ENCODE data around the gene TLK2.
A peak's percentile ranks its signal among the peaks of the same experiment; 100 is the strongest.

The TLK2 gene

DNA sequence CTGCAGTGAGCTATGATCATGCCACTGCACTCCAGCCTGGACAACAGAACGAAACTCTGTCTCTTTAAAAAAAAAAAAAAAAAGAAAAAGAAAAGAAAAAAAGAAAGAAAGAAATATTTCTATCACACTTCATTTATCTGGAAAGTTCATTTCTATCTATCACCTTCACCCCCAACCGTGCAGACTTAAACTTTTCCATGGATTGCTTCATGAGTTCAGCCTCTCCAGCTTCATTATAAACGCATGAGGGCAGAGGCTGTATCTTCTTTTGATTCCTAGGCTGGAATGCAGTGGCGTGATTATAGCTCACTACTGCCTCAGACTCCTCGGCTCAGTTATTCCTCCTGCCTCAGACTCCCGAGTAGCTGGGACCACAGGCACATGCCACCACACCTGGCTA, 177.0 kb downstream of the TLK2 start:
- TF ChIP-seq, protein P1, sequence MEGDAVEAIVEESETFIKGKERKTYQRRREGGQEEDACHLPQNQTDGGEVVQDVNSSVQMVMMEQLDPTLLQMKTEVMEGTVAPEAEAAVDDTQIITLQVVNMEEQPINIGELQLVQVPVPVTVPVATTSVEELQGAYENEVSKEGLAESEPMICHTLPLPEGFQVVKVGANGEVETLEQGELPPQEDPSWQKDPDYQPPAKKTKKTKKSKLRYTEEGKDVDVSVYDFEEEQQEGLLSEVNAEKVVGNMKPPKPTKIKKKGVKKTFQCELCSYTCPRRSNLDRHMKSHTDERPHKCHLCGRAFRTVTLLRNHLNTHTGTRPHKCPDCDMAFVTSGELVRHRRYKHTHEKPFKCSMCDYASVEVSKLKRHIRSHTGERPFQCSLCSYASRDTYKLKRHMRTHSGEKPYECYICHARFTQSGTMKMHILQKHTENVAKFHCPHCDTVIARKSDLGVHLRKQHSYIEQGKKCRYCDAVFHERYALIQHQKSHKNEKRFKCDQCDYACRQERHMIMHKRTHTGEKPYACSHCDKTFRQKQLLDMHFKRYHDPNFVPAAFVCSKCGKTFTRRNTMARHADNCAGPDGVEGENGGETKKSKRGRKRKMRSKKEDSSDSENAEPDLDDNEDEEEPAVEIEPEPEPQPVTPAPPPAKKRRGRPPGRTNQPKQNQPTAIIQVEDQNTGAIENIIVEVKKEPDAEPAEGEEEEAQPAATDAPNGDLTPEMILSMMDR (IDR thresholded peaks at IDR 0.05) = no peak
- no peak for DNase-seq
- Histone ChIP-seq H3K27me3 (no peaks in the 10 kb centered on the region), H3K27ac (no peak overlapping the region), H3K4me1 (peaks cover 0 to 27% (median 20%) of the 10 kb centered on the region in 4 donors), H3K4me3 (no peak overlapping the region), H3K36me3 (no peaks in the 10 kb centered on the region), H3K9me3 (peaks cover 0 to 5% (median 3%) of the 10 kb centered on the region in 3 donors)
- intact Hi-C loops (cut with DNase I; ENCODE audit: low total_unique reads) = no loop called here

DNA sequence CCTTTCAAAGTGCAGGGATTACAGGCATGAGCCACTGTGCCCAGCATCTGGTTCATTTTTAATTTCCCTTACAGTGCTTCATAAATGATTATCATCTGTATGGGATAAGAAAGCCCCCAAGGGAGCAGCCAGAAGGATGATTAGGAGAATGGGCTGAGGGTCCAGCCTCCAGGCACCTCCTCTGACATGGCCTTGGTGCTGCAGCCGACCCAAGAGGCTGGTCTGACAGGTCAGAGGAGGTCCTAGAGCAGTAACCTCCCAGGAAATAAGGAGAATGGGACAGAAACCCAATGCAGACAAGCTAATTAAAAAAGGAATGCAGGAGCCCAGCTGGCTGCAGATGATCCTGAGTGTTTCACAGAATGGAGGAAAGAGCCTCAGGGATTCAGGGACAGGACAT, 177.8 kb downstream of the TLK2 start:
- TF ChIP-seq, protein P1 (IDR thresholded peaks at IDR 0.05) = no peak
- DNase-seq = no peak
- peaks cover 0 to 27% (median 20%) of the 10 kb centered on the region in 4 donors for H3K4me1 ChIP-seq
- H3K9me3 ChIP-seq = peaks cover 0 to 6% (median 6%) of the 10 kb centered on the region in 3 donors
- no peak overlapping the region for H3K4me3 ChIP-seq
- no peak overlapping the region for H3K27ac ChIP-seq
- H3K36me3 ChIP-seq = no peaks in the 10 kb centered on the region
- no peaks in the 10 kb centered on the region for H3K27me3 ChIP-seq
- intact Hi-C loops (cut with DNase I; ENCODE audit: low total_unique reads) = no loop called here

GRCh38 chr17:62657145-62657665, 178.6 kb downstream of the TLK2 start:
- TF ChIP-seq, protein P1 (IDR thresholded peaks at IDR 0.05) = no peak
- intact Hi-C loops (cut with DNase I; ENCODE audit: low total_unique reads) = no loop called here
- Histone ChIP-seq H3K4me1 (peaks cover 0 to 24% (median 17%) of the 10 kb centered on the region in 4 donors), H3K27me3 (no peaks in the 10 kb centered on the region), H3K9me3 (peaks cover 0 to 6% (median 6%) of the 10 kb centered on the region in 3 donors), H3K27ac (no peak overlapping the region), H3K4me3 (no peak overlapping the region), H3K36me3 (no peaks in the 10 kb centered on the region)
- no peak for DNase-seq

DNA sequence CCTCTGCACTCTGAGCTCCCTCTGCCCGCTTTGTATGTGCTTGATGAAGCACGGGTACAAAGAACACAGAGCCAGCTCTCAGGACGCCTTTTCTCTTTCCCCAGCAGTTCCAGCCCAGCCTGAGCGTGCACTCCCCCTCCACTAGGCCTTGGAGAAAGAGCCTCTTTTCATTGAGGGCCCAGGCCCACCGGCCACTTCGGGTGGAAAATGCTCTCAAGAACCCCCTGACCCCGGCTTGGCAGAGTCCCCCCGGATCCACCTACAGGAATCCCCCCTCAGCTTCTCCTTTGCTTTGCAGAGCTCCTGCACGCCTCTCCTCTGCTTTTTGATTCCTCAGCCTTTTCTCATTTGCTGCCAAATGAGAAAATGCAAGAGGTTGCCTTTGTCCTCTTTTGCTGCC, 179.1 kb downstream of the TLK2 start:
- TF ChIP-seq, protein P1 (IDR thresholded peaks at IDR 0.05) = no peak
- H3K4me3 ChIP-seq = no peak overlapping the region
- DNase-seq = peak in 1 of 2 donors; percentile 45
- peaks cover 0 to 21% (median 14%) of the 10 kb centered on the region in 4 donors for H3K4me1 ChIP-seq
- H3K27me3 ChIP-seq = no peaks in the 10 kb centered on the region
- H3K9me3 ChIP-seq = peaks cover 0 to 6% (median 6%) of the 10 kb centered on the region in 3 donors
- intact Hi-C loops (cut with DNase I; ENCODE audit: low total_unique reads) = no loop called here
- H3K27ac ChIP-seq = no peak overlapping the region
- H3K36me3 ChIP-seq = no peaks in the 10 kb centered on the region

DNA sequence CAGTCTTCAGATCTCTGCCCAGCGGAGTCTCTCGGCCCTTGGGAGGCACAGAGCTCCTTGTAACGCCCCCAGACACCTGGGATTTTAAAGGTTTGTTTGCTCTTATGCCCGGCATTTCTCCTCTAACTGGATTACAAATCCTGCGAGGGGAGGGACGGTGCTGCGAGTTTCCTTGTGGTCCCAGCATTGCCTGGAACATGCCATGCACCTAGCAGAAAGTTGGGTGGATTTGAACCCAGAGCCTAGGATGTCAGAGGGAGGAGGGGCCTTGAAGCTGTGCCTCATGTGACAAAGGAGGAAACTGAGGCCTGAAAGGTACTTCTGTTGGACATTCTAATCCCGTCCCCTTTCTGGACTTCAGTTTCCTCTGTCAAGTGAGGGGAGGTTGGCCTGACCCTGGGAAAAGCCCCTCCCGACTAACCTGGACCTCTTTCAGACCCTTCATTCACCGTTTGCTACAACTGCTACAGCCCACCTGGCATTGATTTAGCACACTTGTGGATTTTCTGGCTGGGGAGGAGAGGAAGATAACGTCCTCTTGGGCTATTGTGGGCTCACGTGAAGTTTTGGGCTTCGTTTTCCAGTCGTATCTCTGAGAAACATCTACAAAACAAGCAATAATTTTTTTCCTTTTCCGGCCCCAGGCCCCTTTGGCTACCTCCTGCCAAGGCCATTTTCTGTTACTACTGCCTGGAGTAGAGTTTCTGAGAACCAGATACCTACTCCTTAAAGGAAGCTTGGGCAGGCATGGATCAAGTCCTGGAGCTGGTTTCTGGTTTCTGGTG, 179.7 kb downstream of the TLK2 start:
- TF ChIP-seq, protein P1 (IDR thresholded peaks at IDR 0.05) = no peak
- Histone ChIP-seq H3K4me1 (peaks cover 0 to 14% (median 10%) of the 10 kb centered on the region in 4 donors), H3K9me3 (peaks cover 0 to 6% (median 6%) of the 10 kb centered on the region in 3 donors), H3K27ac (no peak overlapping the region), H3K27me3 (no peaks in the 10 kb centered on the region), H3K4me3 (no peak overlapping the region), H3K36me3 (no peaks in the 10 kb centered on the region)
- peak in 1 of 2 donors; percentile 53 for DNase-seq
- intact Hi-C loops (cut with DNase I; ENCODE audit: low total_unique reads) = no loop called here
